HL-60 (cell line): ENCODE results near the gene KCTD13.

Experiments used
- POLR2AphosphoS5 ChIP-seq: IDR thresholded peaks from 2 replicates; pipeline ENCODE4 v1.6.1; 2012; ENCODE audit warnings: low read depth
- REST ChIP-seq: IDR thresholded peaks from 2 replicates; pipeline ENCODE4 v1.6.1; 2012; ENCODE audit warnings: low read depth; ENCODE audit not compliant: insufficient replicate concordance
- TF ChIP-seq, protein P1 (sequence below): IDR thresholded peaks from one replicate; pipeline ENCODE4 v1.5.1; 2011; ENCODE audit warnings: low read length, control low read depth, inconsistent platforms; ENCODE audit not compliant: insufficient read depth

- TF ChIP-seq POLR2AphosphoS5, result no peak
- TF ChIP-seq, protein P1, sequence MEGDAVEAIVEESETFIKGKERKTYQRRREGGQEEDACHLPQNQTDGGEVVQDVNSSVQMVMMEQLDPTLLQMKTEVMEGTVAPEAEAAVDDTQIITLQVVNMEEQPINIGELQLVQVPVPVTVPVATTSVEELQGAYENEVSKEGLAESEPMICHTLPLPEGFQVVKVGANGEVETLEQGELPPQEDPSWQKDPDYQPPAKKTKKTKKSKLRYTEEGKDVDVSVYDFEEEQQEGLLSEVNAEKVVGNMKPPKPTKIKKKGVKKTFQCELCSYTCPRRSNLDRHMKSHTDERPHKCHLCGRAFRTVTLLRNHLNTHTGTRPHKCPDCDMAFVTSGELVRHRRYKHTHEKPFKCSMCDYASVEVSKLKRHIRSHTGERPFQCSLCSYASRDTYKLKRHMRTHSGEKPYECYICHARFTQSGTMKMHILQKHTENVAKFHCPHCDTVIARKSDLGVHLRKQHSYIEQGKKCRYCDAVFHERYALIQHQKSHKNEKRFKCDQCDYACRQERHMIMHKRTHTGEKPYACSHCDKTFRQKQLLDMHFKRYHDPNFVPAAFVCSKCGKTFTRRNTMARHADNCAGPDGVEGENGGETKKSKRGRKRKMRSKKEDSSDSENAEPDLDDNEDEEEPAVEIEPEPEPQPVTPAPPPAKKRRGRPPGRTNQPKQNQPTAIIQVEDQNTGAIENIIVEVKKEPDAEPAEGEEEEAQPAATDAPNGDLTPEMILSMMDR, result no peak
- no peak for TF ChIP-seq REST
Observed at GRCh38 chr16:29921034-29921385, 5.0 kb downstream of the KCTD13 start.
